Measurements from ENCODE around the gene KLF6.

The KLF6 gene

DNA sequence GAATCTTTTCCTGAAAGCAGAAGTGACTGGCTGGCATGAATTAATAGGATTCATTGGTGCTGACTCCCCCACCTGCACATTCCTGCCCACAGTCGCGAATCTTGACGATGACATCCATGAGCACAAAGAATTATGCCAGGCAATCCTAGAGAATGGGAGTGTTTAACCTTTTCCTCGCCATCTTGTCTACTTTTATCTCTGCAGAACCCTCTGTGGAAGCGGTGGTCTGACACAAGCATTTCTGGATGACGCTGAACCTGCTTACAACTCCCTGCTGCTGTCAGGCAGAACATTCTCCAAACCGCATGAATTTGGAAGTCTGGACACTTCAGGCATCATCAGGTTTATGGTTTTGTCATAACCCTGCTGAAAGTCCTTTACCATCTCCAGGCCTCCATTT lies 36.5 kb downstream of the KLF6 start:
- no peak for DNase-seq (ENCODE audit: extremely low read depth, insufficient read length)
- no peaks in the 10 kb centered on the region for H3K36me3 ChIP-seq (ENCODE audit: control insufficient read depth, insufficient read depth, low read length)
- H3K4me3 ChIP-seq (replicated peaks; ENCODE audit: low read depth, low read length) = no peak overlapping the region
- no peak for TF ChIP-seq CTCF (IDR thresholded peaks at IDR 0.05; ENCODE audit: insufficient read depth, low read length, poor library complexity, severe bottlenecking)
- H3K27me3 ChIP-seq (replicated peaks; ENCODE audit: control insufficient read depth, insufficient read depth, low read length) = no peaks in the 10 kb centered on the region

GRCh38 chr10:3747984-3748383 lies 37.0 kb downstream of the KLF6 start:
- TF ChIP-seq CTCF (IDR thresholded peaks at IDR 0.05; ENCODE audit: insufficient read depth, low read length, poor library complexity, severe bottlenecking) = no peak
- H3K36me3 ChIP-seq (ENCODE audit: control insufficient read depth, insufficient read depth, low read length) = no peaks in the 10 kb centered on the region
- DNase-seq (ENCODE audit: extremely low read depth, insufficient read length) = no peak
- no peak overlapping the region for H3K4me3 ChIP-seq (replicated peaks; ENCODE audit: low read depth, low read length)
- no peaks in the 10 kb centered on the region for H3K27me3 ChIP-seq (replicated peaks; ENCODE audit: control insufficient read depth, insufficient read depth, low read length)

- DNase-seq (ENCODE audit: extremely low read depth, insufficient read length) = no peak
- Histone ChIP-seq H3K36me3 (ENCODE audit: control insufficient read depth, insufficient read depth, low read length) (no peaks in the 10 kb centered on the region), H3K4me3 (replicated peaks; ENCODE audit: low read depth, low read length) (no peak overlapping the region), H3K27me3 (replicated peaks; ENCODE audit: control insufficient read depth, insufficient read depth, low read length) (no peaks in the 10 kb centered on the region)
- no peak for TF ChIP-seq CTCF (IDR thresholded peaks at IDR 0.05; ENCODE audit: insufficient read depth, low read length, poor library complexity, severe bottlenecking)
Observed at GRCh38 chr10:3747248-3747960, 37.6 kb downstream of the KLF6 start.

GRCh38 chr10:3746634-3747033 lies 38.4 kb downstream of the KLF6 start:
- H3K4me3 ChIP-seq (replicated peaks; ENCODE audit: low read depth, low read length) = no peak overlapping the region

GRCh38 chr10:3745521-3745920 lies 39.5 kb downstream of the KLF6 start:
- DNase-seq (ENCODE audit: extremely low read depth, insufficient read length) = no peak
- H3K4me3 ChIP-seq (replicated peaks; ENCODE audit: low read depth, low read length) = no peak overlapping the region
- TF ChIP-seq CTCF (IDR thresholded peaks at IDR 0.05; ENCODE audit: insufficient read depth, low read length, poor library complexity, severe bottlenecking) = no peak
- H3K36me3 ChIP-seq (ENCODE audit: control insufficient read depth, insufficient read depth, low read length) = no peaks in the 10 kb centered on the region
- H3K27me3 ChIP-seq (replicated peaks; ENCODE audit: control insufficient read depth, insufficient read depth, low read length) = no peaks in the 10 kb centered on the region

More at GRCh38 chr10:3746634-3747033, 38.4 kb downstream of the KLF6 start:
- TF ChIP-seq CTCF (IDR thresholded peaks at IDR 0.05; ENCODE audit: insufficient read depth, low read length, poor library complexity, severe bottlenecking) = no peak
- no peaks in the 10 kb centered on the region for H3K36me3 ChIP-seq (ENCODE audit: control insufficient read depth, insufficient read depth, low read length)
- no peak for DNase-seq (ENCODE audit: extremely low read depth, insufficient read length)
- H3K27me3 ChIP-seq (replicated peaks; ENCODE audit: control insufficient read depth, insufficient read depth, low read length) = no peaks in the 10 kb centered on the region
